ENCODE measurements around the gene NNT. TPM values are rescaled to one million over a fixed set of nuclear protein-coding genes. Genes with fewer than 3 reads are reported as not detected.

The NNT gene
- total RNA-seq, 1 donor from 2014 or later: 38.1 TPM

DNA sequence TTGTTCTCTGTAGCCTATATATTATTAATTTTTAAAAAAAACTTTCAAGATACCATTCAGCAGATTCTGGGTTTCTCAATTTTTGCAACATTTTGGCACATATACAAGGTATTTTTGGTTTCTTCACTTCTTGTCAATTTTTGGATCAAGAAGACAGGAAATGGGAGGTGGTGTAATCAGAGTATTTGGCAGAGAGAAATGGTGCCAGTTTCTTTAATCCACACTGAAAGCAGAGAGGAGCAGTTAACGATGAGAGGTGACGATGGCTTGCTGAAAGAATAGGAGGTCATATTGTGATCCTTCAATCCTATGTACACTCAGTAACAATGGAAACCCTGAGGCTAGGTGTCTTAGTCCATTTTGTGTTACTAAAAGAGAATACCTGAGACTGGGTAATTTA, 16.4 kb downstream of the NNT start:
- DNase-seq (ENCODE audit: low spot score) (no peak), ATAC-seq (peak; percentile 50)
- intact Hi-C loops (cut with DNase I): no loop called here

DNA sequence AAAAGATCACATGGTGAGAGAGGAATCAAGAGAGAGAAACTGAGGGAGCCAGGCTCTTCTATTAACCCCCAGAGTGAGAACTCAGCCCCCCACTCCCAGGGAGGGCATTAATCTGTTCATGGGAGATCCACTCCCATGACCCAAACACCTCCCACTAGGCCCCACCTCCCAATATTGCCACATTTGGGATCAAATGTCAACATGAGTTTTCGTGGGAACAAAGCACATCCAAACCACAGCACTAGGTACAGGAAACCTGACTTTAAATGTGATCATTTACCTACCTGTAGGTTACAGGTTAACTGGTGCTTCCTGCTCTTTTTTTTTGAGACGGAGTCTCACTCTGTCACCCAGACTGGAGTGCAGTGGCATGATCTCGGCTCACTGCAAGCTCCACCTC, 16.9 kb downstream of the NNT start:
- ATAC-seq (no peak), DNase-seq (ENCODE audit: low spot score) (no peak)
- intact Hi-C loops (cut with DNase I): no loop called here

- no peak for DNase-seq (ENCODE audit: low spot score)
- intact Hi-C loops (cut with DNase I): no loop called here
- ATAC-seq: no peak
These were observed 18.0 kb downstream of the NNT start for GRCh38 chr5:43620944-43621505.

DNA sequence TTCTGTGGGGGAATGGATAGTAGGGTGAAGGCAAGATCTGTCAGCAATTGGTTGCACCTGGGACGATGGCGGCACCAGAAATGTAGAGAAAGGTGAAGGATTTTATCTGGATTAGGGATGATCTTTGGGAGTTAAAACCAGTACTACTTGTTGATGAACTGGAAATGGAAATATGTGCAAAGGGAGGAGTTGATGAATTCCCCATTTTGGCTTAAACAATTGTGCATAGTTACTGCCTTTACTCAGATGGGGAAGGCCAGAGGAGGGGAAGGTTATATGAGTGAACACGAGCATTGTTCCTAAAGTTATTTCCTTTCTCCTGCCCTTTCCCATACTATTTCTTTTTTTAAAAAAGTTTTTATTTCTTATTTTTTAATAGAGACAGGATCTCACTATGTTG, 19.1 kb downstream of the NNT start:
- intact Hi-C loops (cut with DNase I): no loop called here
- ATAC-seq (no peak), DNase-seq (ENCODE audit: low spot score) (no peak)

DNA sequence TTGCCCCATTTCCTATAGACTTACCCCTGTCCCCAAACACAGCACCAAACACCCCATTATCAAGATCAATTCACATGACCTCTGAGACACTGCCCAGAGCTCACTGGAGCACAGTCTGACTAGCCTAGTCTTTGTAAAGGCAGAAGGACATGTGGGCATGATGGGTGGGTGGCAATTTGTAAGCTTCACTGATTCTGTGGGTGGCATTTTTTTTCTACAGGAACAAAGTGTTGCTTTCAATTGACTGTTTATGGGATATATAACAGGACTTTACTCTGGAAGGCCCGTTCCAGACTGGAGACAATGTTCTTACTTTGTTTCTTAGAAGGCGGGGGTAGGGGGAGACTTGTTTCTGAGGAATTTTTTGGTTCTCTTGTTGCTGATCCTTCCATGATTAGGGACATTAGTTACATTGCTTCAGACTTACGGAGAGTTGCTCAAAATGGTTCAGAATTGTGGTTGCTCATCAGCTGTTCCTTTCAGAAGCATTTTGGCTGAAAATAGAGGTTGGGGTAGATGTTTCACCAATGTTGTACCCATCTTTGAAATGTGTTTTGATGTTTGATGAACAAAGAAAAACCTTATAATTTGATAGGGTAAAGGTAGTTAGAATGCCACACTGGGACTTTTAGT, 20.2 kb downstream of the NNT start:
- DNase-seq (ENCODE audit: low spot score) (no peak), ATAC-seq (peak; percentile 67)
- intact Hi-C loops (cut with DNase I): no loop called here

- DNase-seq (ENCODE audit: low spot score): no peak
- intact Hi-C loops (cut with DNase I): no loop called here
- peak; percentile 78 for ATAC-seq
These were observed 24.0 kb downstream of the NNT start for GRCh38 chr5:43627028-43627427.

GRCh38 chr5:43631182-43631910, 28.4 kb downstream of the NNT start:
- no peak for DNase-seq (ENCODE audit: low spot score)
- ATAC-seq: peak; percentile 93
- intact Hi-C loops (cut with DNase I): no loop called here

DNA sequence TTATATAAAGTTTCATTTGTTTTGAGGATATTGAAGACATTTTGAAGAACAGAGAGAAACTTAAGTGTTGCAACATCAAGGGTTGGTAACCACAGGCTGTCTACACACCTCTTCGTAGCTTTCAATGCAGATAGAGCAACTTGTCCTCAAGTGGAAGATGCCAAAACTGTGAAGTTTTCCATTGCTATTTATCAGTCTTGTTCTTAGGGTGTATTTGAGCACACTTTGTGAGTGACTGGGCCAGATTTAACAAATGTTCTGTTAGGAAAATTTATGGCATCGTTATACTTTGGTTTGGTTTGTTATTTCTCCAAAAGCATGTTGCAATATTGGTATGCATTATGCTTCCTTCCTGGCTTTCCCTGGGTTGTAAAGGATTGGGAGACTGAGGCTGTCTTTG, 31.6 kb downstream of the NNT start:
- DNase-seq (ENCODE audit: low spot score): no peak
- no peak for ATAC-seq
- intact Hi-C loops (cut with DNase I): no loop called here

GRCh38 chr5:43635374-43635773, 32.4 kb downstream of the NNT start:
- DNase-seq (ENCODE audit: low spot score): no peak
- intact Hi-C loops (cut with DNase I): no loop called here
- no peak for ATAC-seq

- no peak for ATAC-seq
- intact Hi-C loops (cut with DNase I): no loop called here
- DNase-seq (ENCODE audit: low spot score): no peak
These were observed 33.1 kb downstream of the NNT start for GRCh38 chr5:43636076-43636475.

GRCh38 chr5:43637416-43637815, 34.4 kb downstream of the NNT start:
- DNase-seq (ENCODE audit: low spot score) (no peak), ATAC-seq (no peak)
- intact Hi-C loops (cut with DNase I): no loop called here

DNA sequence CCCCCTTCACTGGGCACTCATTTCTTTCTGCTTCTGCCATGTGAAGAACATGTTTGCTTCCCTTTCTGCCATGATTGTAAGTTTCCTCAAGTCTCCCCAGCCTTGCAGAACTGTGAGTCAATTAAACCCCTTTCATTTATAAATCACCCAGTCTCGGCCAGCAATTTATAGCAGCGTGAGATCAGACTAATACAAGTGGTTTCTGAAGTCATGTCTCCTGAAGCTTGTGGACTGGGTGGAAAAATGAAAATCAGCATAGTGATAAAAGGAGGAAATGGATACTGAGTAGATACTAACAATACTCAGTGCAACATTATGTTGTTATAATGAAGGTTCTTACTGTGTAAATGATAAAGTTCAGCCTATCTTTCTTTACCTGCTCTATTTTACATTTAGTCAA, 35.1 kb downstream of the NNT start:
- ATAC-seq (no peak), DNase-seq (ENCODE audit: low spot score) (no peak)
- intact Hi-C loops (cut with DNase I): no loop called here

DNA sequence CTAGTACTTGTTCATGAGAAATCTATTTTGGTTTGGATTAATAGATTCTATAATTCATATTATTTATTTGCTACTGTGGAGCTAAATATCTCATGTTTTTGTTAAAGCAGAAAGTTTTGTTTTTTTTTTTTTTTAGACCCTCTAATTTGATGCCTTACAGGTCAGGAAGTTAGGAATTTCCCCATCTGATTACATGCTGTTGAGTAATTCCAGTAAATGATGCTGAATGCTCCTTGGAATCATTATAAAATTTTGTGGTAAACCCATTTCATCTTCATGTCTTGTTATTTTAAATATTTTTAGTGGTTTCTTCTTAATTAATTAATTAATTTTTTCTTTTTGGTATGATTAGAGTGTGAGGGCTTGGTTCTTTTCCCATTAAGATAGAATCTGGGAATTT, 35.6 kb downstream of the NNT start:
- no peak for DNase-seq (ENCODE audit: low spot score)
- peak; percentile 44 for ATAC-seq
- intact Hi-C loops (cut with DNase I): no loop called here

- DNase-seq (ENCODE audit: low spot score) (no peak), ATAC-seq (peak; percentile 48)
- intact Hi-C loops (cut with DNase I): no loop called here
These were observed 36.6 kb downstream of the NNT start for GRCh38 chr5:43639566-43639965.

DNA sequence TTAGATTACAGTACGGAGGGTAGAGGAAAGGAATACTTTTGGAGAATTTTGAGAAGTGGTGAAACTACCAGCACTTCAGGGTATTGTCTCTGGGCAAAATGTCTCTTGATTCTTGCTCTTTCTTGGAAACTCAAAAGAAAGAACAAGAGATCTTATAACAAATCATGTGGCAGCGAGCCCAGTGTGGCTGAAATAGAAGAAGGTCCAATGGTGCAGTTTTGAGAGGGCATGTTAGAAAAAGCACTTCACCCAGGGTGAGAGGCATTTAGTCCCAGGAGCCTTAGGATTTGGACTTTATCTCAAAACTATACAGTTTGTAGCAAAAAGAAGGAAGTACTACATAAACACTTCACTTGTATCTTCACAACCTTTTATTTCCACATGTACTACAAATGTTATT, 39.4 kb downstream of the NNT start:
- DNase-seq (ENCODE audit: low spot score): no peak
- no peak for ATAC-seq
- intact Hi-C loops (cut with DNase I): no loop called here

DNA sequence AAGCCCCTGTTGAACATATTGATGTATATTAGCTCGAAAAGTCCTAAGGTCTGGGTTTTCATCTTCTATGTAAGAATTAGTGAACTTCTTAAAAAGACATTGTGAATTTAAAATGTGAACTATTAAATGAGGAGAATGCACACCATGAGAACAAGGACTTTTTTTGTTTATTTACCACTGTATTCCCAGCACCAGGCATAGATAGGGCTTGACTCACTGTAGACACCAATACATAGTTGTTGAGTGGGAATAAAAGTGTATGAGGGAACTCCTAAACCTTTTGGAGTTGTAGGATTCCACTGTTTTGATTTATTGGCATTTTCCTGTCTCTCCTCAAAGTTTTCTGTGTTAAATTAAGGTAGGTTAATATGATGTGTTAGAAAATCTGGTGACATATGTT, 40.3 kb downstream of the NNT start:
- ATAC-seq: no peak
- intact Hi-C loops (cut with DNase I): no loop called here
- DNase-seq (ENCODE audit: low spot score): no peak

DNA sequence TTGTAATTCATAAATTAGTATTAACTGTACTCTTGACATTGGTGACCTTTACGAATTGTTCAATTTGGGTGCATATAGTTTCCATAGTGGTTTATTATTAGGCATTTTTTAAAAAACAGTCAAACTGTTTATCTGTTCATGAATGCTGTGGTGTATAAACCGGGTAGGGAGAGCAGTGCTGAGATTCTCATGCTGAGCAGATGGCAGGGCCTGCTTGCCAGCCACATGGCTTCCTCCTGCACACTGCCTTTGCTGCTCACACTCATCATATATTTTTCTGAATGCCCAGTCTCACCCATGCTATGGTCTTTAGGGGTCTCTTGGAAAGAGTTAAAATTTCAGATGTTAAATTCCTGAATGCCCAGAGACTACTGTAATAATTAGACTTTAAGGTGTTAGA, 40.8 kb downstream of the NNT start:
- DNase-seq (ENCODE audit: low spot score) (no peak), ATAC-seq (no peak)
- intact Hi-C loops (cut with DNase I): no loop called here

GRCh38 chr5:43646992-43647391, 44.0 kb downstream of the NNT start:
- intact Hi-C loops (cut with DNase I): no loop called here
- DNase-seq (ENCODE audit: low spot score) (no peak), ATAC-seq (no peak)

GRCh38 chr5:43647789-43648188, 44.8 kb downstream of the NNT start:
- ATAC-seq: no peak
- intact Hi-C loops (cut with DNase I): no loop called here
- DNase-seq (ENCODE audit: low spot score): no peak

DNA sequence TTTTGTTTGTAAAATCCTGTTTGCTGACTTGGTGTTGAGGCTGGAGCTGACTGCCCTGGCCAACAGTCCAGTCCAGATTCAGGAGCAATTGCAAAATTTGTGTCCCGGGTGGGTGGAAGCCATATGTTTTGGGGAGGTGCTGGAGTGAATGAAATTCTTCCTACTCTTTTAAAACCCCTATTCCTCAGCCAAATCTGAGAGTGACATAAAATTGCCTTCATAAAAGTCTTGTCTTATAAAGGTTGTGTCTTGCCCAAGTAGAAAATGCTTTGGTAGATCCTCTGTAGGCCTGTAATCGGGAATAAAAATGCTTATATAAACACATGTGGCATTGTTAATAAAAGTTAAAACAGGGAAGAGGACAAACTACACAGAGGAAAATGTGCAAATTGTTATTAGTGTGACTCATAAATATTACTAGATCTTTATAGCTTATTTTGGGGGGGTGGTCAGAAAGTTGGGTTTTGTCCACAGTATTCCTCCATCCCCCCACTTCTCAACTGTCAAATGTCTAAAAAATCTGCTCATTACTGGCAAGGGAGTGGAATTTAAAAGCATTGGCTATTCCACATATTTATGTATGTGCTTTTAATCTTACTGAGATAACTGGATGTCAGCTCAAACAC, 45.6 kb downstream of the NNT start:
- ATAC-seq (peak; percentile 74), DNase-seq (ENCODE audit: low spot score) (no peak)
- intact Hi-C loops (cut with DNase I): no loop called here
